Measurements from ENCODE around the gene FLG2. TPM values are rescaled to one million over a fixed set of nuclear protein-coding genes. Genes with fewer than 3 reads are reported as not detected.

The FLG2 gene
- not detected for total RNA-seq

DNA sequence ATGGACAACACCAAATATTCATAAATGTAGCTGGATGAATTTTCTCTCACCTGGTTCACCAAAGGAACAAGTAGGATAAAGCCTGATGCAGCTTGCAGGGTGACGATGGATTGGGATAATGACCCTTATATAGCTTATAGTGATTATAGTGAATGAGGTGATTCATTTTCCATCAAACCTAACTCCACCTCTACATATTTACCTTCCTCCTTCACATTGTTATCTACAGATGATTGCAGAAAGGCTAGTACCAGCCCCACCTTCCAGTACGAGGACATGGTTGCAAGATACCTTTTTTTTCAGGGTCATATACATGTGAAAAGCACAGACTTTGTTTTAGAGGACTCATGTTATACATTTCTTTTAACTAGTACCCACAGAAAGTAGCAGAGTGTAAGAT, at the start of gene FLG2:
Gene FLG2, minus strand, starts transcription at position 101 of the 400 bp plus-strand sequence. CDS start 1,122 bp downstream, outside the sequence.

GRCh38 chr1:152325111-152325510, 34.7 kb downstream of the FLG2 start, which contains the start of gene FLG:
Gene FLG (minus strand): TSS chr1:152325239. CDS start chr1:152315456, 9,783 bp downstream.

Small RNA genes lying within 50 kb of the gene (small RNA-seq; reads per million reads assigned to genes)
- not detected for gene HMGN3P1

Other genes starting within 250 kb of the FLG2 start
- gene TCHH, start 244.6 kb downstream of the FLG2 start, total RNA-seq = 0.23 TPM
- gene RPTN, start 200.8 kb downstream of the FLG2 start, total RNA-seq = not detected
- not detected for gene HRNR, start 135.8 kb downstream of the FLG2 start, total RNA-seq
- gene FLG, start 34.8 kb downstream of the FLG2 start, total RNA-seq = not detected
- not detected for gene CRNN, start 54.3 kb upstream of the FLG2 start, total RNA-seq
- not detected for gene LCE5A, start 150.8 kb upstream of the FLG2 start, total RNA-seq
- gene CRCT1, start 154.5 kb upstream of the FLG2 start, total RNA-seq = not detected
- not detected for gene LCE3E, start 206.8 kb upstream of the FLG2 start, total RNA-seq
- gene LCE3D, start 220.5 kb upstream of the FLG2 start, total RNA-seq = not detected
- gene LCE3C, start 240.2 kb upstream of the FLG2 start, total RNA-seq = not detected